Uterus (tissue), 2 donors: ENCODE data around the gene UGT2B17.

Experiments
- POLR2A ChIP-seq, 2 donors: fragments of 450-650 bp; IDR thresholded peaks; one replicate each; pipeline ENCODE4 v1.6.1; 2016; ENCODE audit warnings: antibody characterized with exemption in 2 of 2, mild to moderate bottlenecking in 1 of 2, moderate library complexity in 1 of 2
- TF ChIP-seq, protein P1 (sequence below), 4 experiments: fragments of 200-600 bp in 2 of 4; fragments of 450-650 bp in 2 of 4; sonication (generic) in 2 of 4; IDR thresholded peaks; one replicate each; pipeline ENCODE4 v1.5.1; 2016 to 2019; ENCODE audit warnings: antibody characterized with exemption in 4 of 4, mild to moderate bottlenecking in 2 of 4, moderate library complexity in 1 of 4

DNA sequence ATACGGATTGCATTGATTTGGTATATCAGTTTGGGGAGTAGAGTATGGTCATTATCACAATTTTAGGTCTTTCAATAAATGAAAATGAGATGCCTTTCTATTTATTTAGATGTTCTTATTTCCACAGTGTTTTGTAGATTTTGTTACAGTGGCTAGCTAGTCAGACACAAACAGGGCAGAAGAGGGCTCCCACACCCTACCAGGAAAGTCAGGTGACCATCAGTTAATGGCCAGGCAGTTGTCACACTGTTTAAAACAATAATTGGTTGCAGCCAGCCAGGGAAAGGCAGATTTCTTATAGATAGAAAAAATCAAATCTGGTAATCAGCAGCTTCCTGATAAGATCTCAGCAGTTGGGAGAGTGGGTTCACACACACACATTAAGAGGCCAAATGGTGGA, 57.2 kb downstream of the UGT2B17 start:
- TF ChIP-seq, protein P1, sequence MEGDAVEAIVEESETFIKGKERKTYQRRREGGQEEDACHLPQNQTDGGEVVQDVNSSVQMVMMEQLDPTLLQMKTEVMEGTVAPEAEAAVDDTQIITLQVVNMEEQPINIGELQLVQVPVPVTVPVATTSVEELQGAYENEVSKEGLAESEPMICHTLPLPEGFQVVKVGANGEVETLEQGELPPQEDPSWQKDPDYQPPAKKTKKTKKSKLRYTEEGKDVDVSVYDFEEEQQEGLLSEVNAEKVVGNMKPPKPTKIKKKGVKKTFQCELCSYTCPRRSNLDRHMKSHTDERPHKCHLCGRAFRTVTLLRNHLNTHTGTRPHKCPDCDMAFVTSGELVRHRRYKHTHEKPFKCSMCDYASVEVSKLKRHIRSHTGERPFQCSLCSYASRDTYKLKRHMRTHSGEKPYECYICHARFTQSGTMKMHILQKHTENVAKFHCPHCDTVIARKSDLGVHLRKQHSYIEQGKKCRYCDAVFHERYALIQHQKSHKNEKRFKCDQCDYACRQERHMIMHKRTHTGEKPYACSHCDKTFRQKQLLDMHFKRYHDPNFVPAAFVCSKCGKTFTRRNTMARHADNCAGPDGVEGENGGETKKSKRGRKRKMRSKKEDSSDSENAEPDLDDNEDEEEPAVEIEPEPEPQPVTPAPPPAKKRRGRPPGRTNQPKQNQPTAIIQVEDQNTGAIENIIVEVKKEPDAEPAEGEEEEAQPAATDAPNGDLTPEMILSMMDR (IDR thresholded peaks at IDR 0.05) = no peak
- no peak for TF ChIP-seq POLR2A (IDR thresholded peaks at IDR 0.05)
